DND-41 (cell line): ENCODE results near the gene C22orf23.

ENCODE experiments used
- EZH2 ChIP-seq: IDR thresholded peaks from 3 replicates; pipeline ENCODE4 v1.6.1; 2012; ENCODE audit warnings: borderline replicate concordance, low read depth, mild to moderate bottlenecking, moderate library complexity, low read length, inconsistent platforms; ENCODE audit not compliant: severe bottlenecking
- TF ChIP-seq, protein P1 (sequence below): IDR thresholded peaks from 2 replicates; pipeline ENCODE4 v1.5.1; 2012; ENCODE audit warnings: borderline replicate concordance, low read length, moderate library complexity, mild to moderate bottlenecking; ENCODE audit not compliant: poor library complexity, severe bottlenecking; ENCODE audit errors: extremely low read depth

DNA sequence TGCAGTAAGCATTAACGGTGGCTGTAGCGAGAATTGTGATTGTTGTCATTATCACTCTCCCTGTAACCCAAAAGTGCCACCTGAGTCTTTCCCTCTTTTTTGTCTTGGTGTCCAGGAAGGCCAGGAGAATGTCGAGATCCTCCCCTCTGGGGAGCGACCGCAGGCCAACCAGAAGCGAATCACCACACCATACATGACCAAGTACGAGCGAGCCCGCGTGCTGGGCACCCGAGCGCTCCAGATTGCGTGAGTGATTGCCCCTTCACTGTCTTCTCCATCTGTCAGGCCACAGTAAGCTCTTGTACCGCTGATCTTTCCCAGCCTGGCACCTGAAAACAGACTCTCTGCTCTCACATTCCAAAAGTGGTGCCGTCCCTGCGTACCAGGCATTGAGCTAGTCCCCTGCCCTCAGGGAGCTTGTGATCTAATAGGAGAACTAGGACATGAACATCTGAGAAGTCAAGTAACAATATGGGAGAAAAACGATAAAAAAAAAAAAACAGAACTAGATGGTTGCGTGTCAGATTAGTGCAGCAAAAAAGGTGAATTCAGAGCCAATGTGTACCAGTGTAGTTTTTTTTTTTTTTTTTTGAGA, 5.9 kb upstream of the C22orf23 start:
- TF ChIP-seq, protein P1, sequence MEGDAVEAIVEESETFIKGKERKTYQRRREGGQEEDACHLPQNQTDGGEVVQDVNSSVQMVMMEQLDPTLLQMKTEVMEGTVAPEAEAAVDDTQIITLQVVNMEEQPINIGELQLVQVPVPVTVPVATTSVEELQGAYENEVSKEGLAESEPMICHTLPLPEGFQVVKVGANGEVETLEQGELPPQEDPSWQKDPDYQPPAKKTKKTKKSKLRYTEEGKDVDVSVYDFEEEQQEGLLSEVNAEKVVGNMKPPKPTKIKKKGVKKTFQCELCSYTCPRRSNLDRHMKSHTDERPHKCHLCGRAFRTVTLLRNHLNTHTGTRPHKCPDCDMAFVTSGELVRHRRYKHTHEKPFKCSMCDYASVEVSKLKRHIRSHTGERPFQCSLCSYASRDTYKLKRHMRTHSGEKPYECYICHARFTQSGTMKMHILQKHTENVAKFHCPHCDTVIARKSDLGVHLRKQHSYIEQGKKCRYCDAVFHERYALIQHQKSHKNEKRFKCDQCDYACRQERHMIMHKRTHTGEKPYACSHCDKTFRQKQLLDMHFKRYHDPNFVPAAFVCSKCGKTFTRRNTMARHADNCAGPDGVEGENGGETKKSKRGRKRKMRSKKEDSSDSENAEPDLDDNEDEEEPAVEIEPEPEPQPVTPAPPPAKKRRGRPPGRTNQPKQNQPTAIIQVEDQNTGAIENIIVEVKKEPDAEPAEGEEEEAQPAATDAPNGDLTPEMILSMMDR: no peak
- TF ChIP-seq EZH2: no peak
